GM18520 (cell line): ENCODE results near the gene FHIP2A.
"Not testable (repeated sequence)": the region's sequence is repeated elsewhere in the genome, so short reads cannot be mapped to it uniquely, and the experiment has no call there.

Experiments
- ATAC-seq: cut with Tn5 transposase; IDR thresholded peaks from one replicate; pipeline ENCODE4 v1.9.1; 2021; ENCODE audit not compliant: unreplicated experiment

The FHIP2A gene

GRCh38 chr10:114821293-114821914, at the start of gene FHIP2A:
FHIP2A (plus strand) TSS chr10:114821780; CDS start chr10:114822079, 299 bp downstream.
- peak; percentile 53 for ATAC-seq

GRCh38 chr10:114772496-114773196, 48.9 kb upstream of the FHIP2A start:
- ATAC-seq = no peak

GRCh38 chr10:114773197-114773532, 48.4 kb upstream of the FHIP2A start:
- ATAC-seq = no peak

GRCh38 chr10:114775082-114775481, 46.5 kb upstream of the FHIP2A start:
- not testable (repeated sequence) for ATAC-seq

GRCh38 chr10:114777415-114777814, 44.2 kb upstream of the FHIP2A start:
- ATAC-seq = no peak

GRCh38 chr10:114779803-114780576, 41.6 kb upstream of the FHIP2A start:
- ATAC-seq = no peak

- ATAC-seq = no peak
These were observed 40.9 kb upstream of the FHIP2A start for GRCh38 chr10:114780577-114781184.

GRCh38 chr10:114782666-114783065, 38.9 kb upstream of the FHIP2A start:
- no peak for ATAC-seq

GRCh38 chr10:114783686-114784085, 37.9 kb upstream of the FHIP2A start:
- ATAC-seq = no peak

GRCh38 chr10:114786492-114786891, 35.1 kb upstream of the FHIP2A start:
- not testable (repeated sequence) for ATAC-seq

GRCh38 chr10:114787131-114787530, 34.4 kb upstream of the FHIP2A start:
- not testable (repeated sequence) for ATAC-seq

GRCh38 chr10:114791768-114792167, 29.8 kb upstream of the FHIP2A start:
- no peak for ATAC-seq

GRCh38 chr10:114795039-114795438, 26.5 kb upstream of the FHIP2A start:
- no peak for ATAC-seq

GRCh38 chr10:114800361-114800760, 21.2 kb upstream of the FHIP2A start:
- no peak for ATAC-seq

GRCh38 chr10:114801411-114801813, 20.2 kb upstream of the FHIP2A start:
- no peak for ATAC-seq

GRCh38 chr10:114802177-114802576, 19.4 kb upstream of the FHIP2A start:
- ATAC-seq = no peak

GRCh38 chr10:114806562-114807391, 14.8 kb upstream of the FHIP2A start:
- no peak for ATAC-seq

- ATAC-seq = no peak
These were observed 12.6 kb upstream of the FHIP2A start for GRCh38 chr10:114808982-114809381.

- peak; percentile 100 for ATAC-seq
These were observed 10.7 kb upstream of the FHIP2A start for GRCh38 chr10:114810926-114811325.

- ATAC-seq = no peak
These were observed 9.7 kb upstream of the FHIP2A start for GRCh38 chr10:114811862-114812261.

- no peak for ATAC-seq
These were observed 5.8 kb upstream of the FHIP2A start for GRCh38 chr10:114815791-114816190.
